Ovary (tissue), 9 donors: ENCODE data around the gene SALL1. TPM values are rescaled to one million over a fixed set of nuclear protein-coding genes. Genes with fewer than 3 reads are reported as not detected.

Experiments used
- DNase-seq, 5 donors: peaks; one replicate each; pipeline ENCODE4 v3.0.0-alpha.2; 2019 to 2020
- H3K27ac ChIP-seq, 2 donors: fragments of 200-600 bp; one replicate each; pipeline versions ENCODE4 v1.5.1 to v1.8.0; 2019 to 2022
- H3K27me3 ChIP-seq: fragments of 200-600 bp; one replicate; pipeline ENCODE4 v1.8.0; 2022
- H3K36me3 ChIP-seq: fragments of 200-600 bp; sonication (generic); one replicate; pipeline ENCODE4 v1.5.1; 2019
- H3K4me1 ChIP-seq: one replicate; pipeline ENCODE4 v1.8.1; 2013; ENCODE audit warnings: mild to moderate bottlenecking, moderate library complexity; ENCODE audit not compliant: insufficient read depth
- H3K4me3 ChIP-seq: fragments of 200-600 bp; sonication (generic); one replicate; pipeline ENCODE4 v1.5.1; 2017
- H3K9me3 ChIP-seq, 2 donors: fragments of 200-600 bp in 1 of 2; sonication (generic) in 1 of 2; one replicate each; pipeline versions ENCODE4 v1.5.1 to v1.8.1; 2013 to 2019; ENCODE audit warnings: mild to moderate bottlenecking in 1 of 2, moderate library complexity in 1 of 2
- EP300 ChIP-seq: sonication (generic); formaldehyde crosslinking; IDR thresholded peaks from one replicate; pipeline ENCODE4 v1.6.1; 2017; ENCODE audit warnings: antibody characterized with exemption
- POLR2A ChIP-seq: fragments of 450-650 bp; IDR thresholded peaks from one replicate; pipeline ENCODE4 v1.6.1; 2017; ENCODE audit warnings: antibody characterized with exemption, mild to moderate bottlenecking, moderate library complexity
- WGBS, 3 donors: extraction: QIAGEN DNeasy Blood & Tissue Kit in 1 of 3; methylation state at CpG; one replicate each; pipeline versions ENCODE4 v1.1.5 to v1.1.7; 2013 to 2017; 5-methylcytosine and 5-hydroxymethylcytosine counted together
- intact Hi-C, 4 donors: fragments of 100-400 bp; cut with DNase I; formaldehyde crosslinking; loops; one replicate each; pipeline versions ENCODE4 v1.11.0 to v1.15.1; 2022 to 2023
- polyA plus RNA-seq, 2 donors: library from polyadenylated mRNA; stranded (reverse); fragments of 200-250 nt in 1 of 2; fragments of 350-450 nt in 1 of 2; fragmentation: Illumina TruSeq in 1 of 2; extraction: RNeasy Lipid Tissue Mini Kit (QIAGEN cat#74804) in 1 of 2; gene quantifications; one replicate each; pipeline ENCODE4 v1.2.3, GENCODE V29; 2013 to 2014
- total RNA-seq, 7 donors: library from RNA; depleted of rRNA in 2 of 7; stranded (reverse); fragments of >200 nt in 2 of 7; fragmentation: NEBNext Ultra II Directional in 3 of 7; extraction: Animal tissue kit (Norgen Biotek cat#: 25700) in 3 of 7; gene quantifications; one replicate each; pipeline versions ENCODE4 v1.1.0 to v1.2.4, GENCODE V29; 2016 to 2023
- TF ChIP-seq, protein P1 (sequence below), 3 donors: fragments of 450-650 bp in 2 of 3; fragments of 200-600 bp in 1 of 3; IDR thresholded peaks; one replicate each; pipeline versions ENCODE4 v1.5.1 to v1.8.0; 2016 to 2022; ENCODE audit warnings: antibody characterized with exemption in 3 of 3, mild to moderate bottlenecking in 1 of 3
- donor health status: DM: no; HTN: no; CAD: no; lungs with moderate emphysema.
- donor health status: DM: no; HTN: no; CAD: no.
- donor health status: Bipolar disorder and iron deficiency.
- donor health status: DM: yes; HTN: yes; CAD: no.
- donor health status: DM: no; HTN: no; CAD: no.
- donor health status: DM: yes; HTN: yes; CAD: no.

The SALL1 gene
- total and polyA plus RNA-seq, 9 donors = 1.7 to 20.7 (median 4.0) TPM

DNA sequence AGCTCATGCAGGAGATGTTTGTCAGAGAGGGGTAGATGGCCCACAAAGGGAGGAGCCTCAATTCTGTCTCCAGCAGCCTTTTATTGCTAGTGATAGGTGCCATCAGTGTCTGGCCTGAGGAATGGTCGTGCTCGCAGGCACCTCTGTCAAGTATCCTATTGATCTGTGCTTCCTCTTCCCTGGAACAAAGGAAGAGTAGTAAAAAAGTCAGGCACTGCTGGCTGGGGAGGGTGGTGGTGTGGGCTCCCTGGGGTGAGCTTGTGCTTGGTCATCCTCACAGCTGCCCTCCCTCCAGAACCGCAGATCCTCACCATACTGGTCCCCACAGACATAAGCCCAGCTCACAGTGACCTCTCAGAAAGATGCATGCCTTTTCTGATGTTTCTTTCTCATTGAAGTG is 15.0 kb upstream of the SALL1 start:
- Histone ChIP-seq H3K4me3 (no peak overlapping the region), H3K27ac (no peak overlapping the region), H3K36me3 (no peaks in the 10 kb centered on the region), H3K4me1 (no peaks in the 10 kb centered on the region), H3K9me3 (no peaks in the 10 kb centered on the region), H3K27me3 (no peaks in the 10 kb centered on the region)
- DNase-seq = no peak
- intact Hi-C loops = no loop called here
- 82 to 87% (median 87%) methylated on average over 3 of the region's 3 CpGs for WGBS, 3 donors
- no peak for TF ChIP-seq EP300
- TF ChIP-seq POLR2A = no peak
- TF ChIP-seq, protein P1, sequence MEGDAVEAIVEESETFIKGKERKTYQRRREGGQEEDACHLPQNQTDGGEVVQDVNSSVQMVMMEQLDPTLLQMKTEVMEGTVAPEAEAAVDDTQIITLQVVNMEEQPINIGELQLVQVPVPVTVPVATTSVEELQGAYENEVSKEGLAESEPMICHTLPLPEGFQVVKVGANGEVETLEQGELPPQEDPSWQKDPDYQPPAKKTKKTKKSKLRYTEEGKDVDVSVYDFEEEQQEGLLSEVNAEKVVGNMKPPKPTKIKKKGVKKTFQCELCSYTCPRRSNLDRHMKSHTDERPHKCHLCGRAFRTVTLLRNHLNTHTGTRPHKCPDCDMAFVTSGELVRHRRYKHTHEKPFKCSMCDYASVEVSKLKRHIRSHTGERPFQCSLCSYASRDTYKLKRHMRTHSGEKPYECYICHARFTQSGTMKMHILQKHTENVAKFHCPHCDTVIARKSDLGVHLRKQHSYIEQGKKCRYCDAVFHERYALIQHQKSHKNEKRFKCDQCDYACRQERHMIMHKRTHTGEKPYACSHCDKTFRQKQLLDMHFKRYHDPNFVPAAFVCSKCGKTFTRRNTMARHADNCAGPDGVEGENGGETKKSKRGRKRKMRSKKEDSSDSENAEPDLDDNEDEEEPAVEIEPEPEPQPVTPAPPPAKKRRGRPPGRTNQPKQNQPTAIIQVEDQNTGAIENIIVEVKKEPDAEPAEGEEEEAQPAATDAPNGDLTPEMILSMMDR (IDR thresholded peaks at IDR 0.05) = no peak

DNA sequence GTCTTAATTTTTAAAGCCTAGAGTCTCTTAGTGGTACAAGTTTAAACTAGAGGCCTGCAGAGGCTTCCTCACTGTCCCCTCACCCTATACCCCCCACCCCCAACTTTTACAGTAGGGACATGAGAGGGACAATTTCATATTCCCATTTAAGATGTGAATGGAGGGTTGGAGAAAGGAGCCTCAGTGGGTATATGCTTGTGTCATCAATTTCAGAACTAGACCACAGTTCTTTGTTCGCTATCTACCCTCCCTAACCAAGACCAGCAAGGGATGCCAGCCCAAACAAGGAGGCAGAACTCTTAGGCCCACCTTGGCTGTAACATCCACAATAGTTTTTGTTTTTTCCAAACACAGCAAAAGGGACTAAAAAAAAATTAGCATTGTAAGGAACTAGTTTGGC is 14.0 kb upstream of the SALL1 start:
- 89 to 98% (median 92%) methylated on average over 1 of the region's 1 CpG for WGBS, 3 donors
- Histone ChIP-seq H3K27me3 (no peaks in the 10 kb centered on the region), H3K36me3 (no peaks in the 10 kb centered on the region), H3K4me1 (no peaks in the 10 kb centered on the region), H3K4me3 (no peak overlapping the region), H3K9me3 (no peaks in the 10 kb centered on the region), H3K27ac (no peak overlapping the region)
- no peak for TF ChIP-seq POLR2A
- TF ChIP-seq, protein P1 (IDR thresholded peaks at IDR 0.05) = no peak
- no peak for DNase-seq
- intact Hi-C loops = no loop called here

DNA sequence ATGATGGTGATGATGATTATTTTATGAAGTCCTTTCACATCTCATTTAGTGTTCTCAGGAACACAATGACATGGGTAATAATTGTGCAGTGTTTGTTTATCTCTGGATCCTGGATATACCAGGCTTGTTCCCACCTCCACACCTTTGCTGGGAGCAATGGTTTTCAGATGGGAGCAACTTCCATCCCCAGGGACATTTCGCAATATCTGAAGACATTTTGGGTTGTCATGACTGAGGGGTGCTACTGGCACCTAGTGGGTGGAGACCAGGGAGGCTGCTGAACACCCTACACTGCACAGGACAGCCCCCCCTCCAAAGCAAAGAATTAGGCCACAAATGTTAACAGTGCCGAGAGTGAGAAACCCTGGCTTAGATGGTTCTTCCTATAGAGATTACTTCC is 13.5 kb upstream of the SALL1 start:
- H3K27me3 ChIP-seq = no peaks in the 10 kb centered on the region
- no peak for DNase-seq
- H3K36me3 ChIP-seq = no peaks in the 10 kb centered on the region
- H3K4me3 ChIP-seq = no peak overlapping the region
- intact Hi-C loops = no loop called here
- H3K4me1 ChIP-seq = no peaks in the 10 kb centered on the region
- TF ChIP-seq, protein P1 (IDR thresholded peaks at IDR 0.05) = no peak
- TF ChIP-seq EP300 = no peak
- TF ChIP-seq POLR2A = no peak
- H3K9me3 ChIP-seq = no peaks in the 10 kb centered on the region
- 89 to 93% (median 91%) methylated on average over 2 of the region's 2 CpGs for WGBS, 3 donors
- H3K27ac ChIP-seq = no peak overlapping the region

DNA sequence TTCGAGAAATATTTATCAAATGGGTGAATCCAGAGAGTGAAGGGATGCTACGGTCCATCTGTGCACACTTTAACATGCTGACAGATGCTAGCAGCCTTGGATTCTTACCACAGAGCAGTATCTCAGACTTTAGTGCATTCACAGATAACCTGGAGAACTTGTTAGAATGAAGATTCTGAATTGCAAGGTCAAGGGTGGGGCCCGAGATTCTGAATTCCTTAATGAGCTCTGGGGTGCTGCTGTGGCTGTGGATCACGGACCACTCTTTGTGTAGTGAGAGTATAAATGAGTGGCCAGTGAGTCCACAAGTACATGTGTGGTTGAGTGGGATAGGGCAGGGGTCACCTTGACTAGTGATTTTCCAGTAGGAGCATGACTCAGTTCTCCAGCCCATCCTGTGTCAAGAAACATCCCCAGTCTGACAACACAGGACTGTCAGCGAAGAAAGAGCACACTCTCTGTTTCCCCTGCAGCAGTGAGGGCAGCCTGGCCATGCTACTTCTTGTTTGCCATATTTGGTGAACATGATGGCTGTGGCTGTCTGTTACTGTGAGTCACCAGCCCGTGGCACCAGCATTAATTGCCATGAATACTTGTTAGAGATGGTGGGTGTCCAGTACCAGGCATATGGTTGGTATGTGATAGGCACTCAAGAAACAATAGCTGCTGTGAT is 13.0 kb upstream of the SALL1 start:
- no peak overlapping the region for H3K4me3 ChIP-seq
- H3K9me3 ChIP-seq = no peaks in the 10 kb centered on the region
- H3K4me1 ChIP-seq = no peaks in the 10 kb centered on the region
- DNase-seq = no peak
- WGBS, 3 donors = 74 to 87% (median 81%) methylated on average over 6 of the region's 6 CpGs
- H3K27ac ChIP-seq = no peak overlapping the region
- H3K36me3 ChIP-seq = no peaks in the 10 kb centered on the region
- intact Hi-C loops = no loop called here
- no peaks in the 10 kb centered on the region for H3K27me3 ChIP-seq
- TF ChIP-seq POLR2A (no peak), EP300 (no peak)
- TF ChIP-seq, protein P1 (IDR thresholded peaks at IDR 0.05) = no peak
